MCF 10A (cell line): Measurements from ENCODE around the gene QSER1. TPM values are rescaled to one million over a fixed set of nuclear protein-coding genes. Genes with fewer than 3 reads are reported as not detected.
A peak's percentile ranks its signal among the peaks of the same experiment; 100 is the strongest.
"Not testable (repeated sequence)": the region's sequence is repeated elsewhere in the genome, so short reads cannot be mapped to it uniquely, and the experiment has no call there.

Source experiments
- BruUV-seq: library from RNA; stranded (reverse); fragments of 400-500 nt; replicated peaks from 2 replicates; lab custom pipeline; 2021; lab: Mats Ljungman, UMichigan
- CTCF ChIA-PET: fragments of 300-600 bp; sonication (Branson Sonifier 250); formaldehyde crosslinking; extraction: SDS; loops from one replicate; lab custom pipeline; 2021; ENCODE audit warnings: antibody characterized with exemption, inconsistent platforms; lab: Yijun Ruan, JAX
- POLR2A ChIA-PET: fragments of 300-600, 350-650 bp; sonication (Branson Sonifier 250); formaldehyde crosslinking; extraction: SDS; loops from one replicate; lab custom pipeline; 2020; ENCODE audit warnings: antibody characterized with exemption, inconsistent platforms; lab: Yijun Ruan, JAX
- DNase-seq: peaks from one replicate; pipeline ENCODE4 v3.0.0-alpha.2; 2018; ENCODE audit not compliant: unreplicated experiment
- H3K27ac Mint-ChIP-seq: one replicate; pipeline ENCODE4 v1.8.0; 2022; ENCODE audit warnings: mild to moderate bottlenecking, low read depth, mixed read lengths; ENCODE audit not compliant: unreplicated experiment
- H3K27me3 Mint-ChIP-seq: one replicate; pipeline ENCODE4 v1.8.0; 2022; ENCODE audit warnings: mixed read lengths; ENCODE audit not compliant: insufficient read depth, unreplicated experiment
- H3K36me3 Mint-ChIP-seq: one replicate; pipeline ENCODE4 v1.8.0; 2022; ENCODE audit warnings: mild to moderate bottlenecking, moderate library complexity, mixed read lengths; ENCODE audit not compliant: insufficient read depth, unreplicated experiment
- H3K4me1 Mint-ChIP-seq: one replicate; pipeline ENCODE4 v1.8.0; 2022; ENCODE audit warnings: mixed read lengths; ENCODE audit not compliant: insufficient read depth, unreplicated experiment
- H3K4me3 Mint-ChIP-seq: one replicate; pipeline ENCODE4 v1.8.0; 2022; ENCODE audit warnings: mild to moderate bottlenecking, moderate library complexity, mixed read lengths; ENCODE audit not compliant: unreplicated experiment
- H3K9me3 Mint-ChIP-seq: one replicate; pipeline ENCODE4 v1.8.0; 2022; ENCODE audit warnings: mixed read lengths; ENCODE audit not compliant: unreplicated experiment
- CTCF ChIP-seq: fragments of 200-600 bp; IDR thresholded peaks from one replicate; pipeline ENCODE4 v1.8.0; 2022; ENCODE audit warnings: antibody characterized with exemption, mild to moderate bottlenecking; ENCODE audit not compliant: unreplicated experiment
- intact Hi-C: fragments of 100-400 bp; cut with micrococcal nuclease; formaldehyde crosslinking; loops from 2 replicates; pipeline ENCODE4 v1.14.1; 2022
- total RNA-seq: library from RNA; stranded (reverse); gene quantifications from 2 replicates; pipeline ENCODE4 v1.2.3, GENCODE V29; 2022

Gene QSER1
- total RNA-seq, 1 experiment from 2014 or later, result 39.3 TPM

DNA sequence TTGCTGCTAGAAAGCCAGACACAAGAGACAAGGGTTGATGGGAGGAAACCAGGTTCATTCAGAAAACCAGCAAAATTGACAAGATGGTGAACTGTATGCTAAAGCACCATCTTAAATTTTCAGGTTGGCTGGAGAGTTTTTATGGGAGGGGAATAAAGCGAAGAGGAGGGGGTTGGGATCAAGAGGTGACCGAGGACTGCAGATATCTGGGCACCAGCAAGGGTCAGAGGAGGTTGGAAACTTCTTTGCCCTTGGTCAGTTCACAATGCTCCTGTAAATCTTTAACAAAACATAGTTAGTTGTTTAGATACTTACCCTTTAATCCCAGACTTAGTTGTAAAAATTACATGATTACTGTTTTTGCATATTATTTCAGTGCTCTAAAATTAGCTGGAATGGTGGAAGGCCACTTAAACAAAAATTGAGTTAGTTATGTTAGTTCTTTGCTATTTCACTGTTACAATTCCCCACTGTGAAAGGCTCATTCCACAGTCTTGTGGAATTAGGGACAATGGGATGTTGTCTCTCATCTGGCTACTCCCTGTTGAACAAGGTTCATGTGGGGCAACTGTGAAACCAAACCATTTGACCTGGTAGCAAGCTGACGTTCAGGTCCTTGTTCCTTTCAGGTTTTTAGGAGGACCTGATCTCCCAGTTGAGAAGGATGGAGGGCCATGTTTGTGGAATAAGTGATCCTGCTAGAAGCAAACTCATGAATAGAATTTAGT is 30.6 kb upstream of the QSER1 start:
- H3K4me3 Mint-ChIP-seq, result no peak overlapping the region
- no peak for DNase-seq
- CTCF ChIA-PET, result no interaction called here
- H3K27me3 Mint-ChIP-seq, result no peaks in the 10 kb centered on the region
- TF ChIP-seq CTCF, result no peak
- intact Hi-C loops, result no loop called here
- POLR2A ChIA-PET, result no interaction called here
- H3K36me3 Mint-ChIP-seq, result no peaks in the 10 kb centered on the region
- no peak overlapping the region for H3K27ac Mint-ChIP-seq
- BruUV-seq, result no TSS peak
- no peaks in the 10 kb centered on the region for H3K4me1 Mint-ChIP-seq
- no peaks in the 10 kb centered on the region for H3K9me3 Mint-ChIP-seq

DNA sequence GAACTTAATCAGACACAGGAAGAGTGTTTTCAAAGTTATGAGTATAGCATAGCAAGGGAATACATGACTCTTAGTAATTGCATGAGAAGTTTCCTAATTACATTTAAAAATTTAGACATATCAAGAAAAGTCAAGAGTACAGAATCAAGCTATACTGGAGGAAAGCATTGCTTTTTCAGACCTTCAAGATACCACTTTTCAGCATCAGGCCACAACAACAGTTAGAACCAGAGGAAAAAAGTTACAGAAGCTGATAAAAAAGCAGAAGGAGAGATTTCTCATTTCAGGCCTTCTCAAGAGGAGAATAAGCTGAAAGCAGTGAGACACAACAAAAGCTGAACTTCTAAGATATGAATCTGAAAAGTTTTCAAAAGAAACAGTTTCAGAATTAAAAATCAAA is 28.1 kb upstream of the QSER1 start:
- Mint-ChIP-seq H3K27me3 (no peaks in the 10 kb centered on the region), H3K4me3 (no peak overlapping the region), H3K36me3 (no peaks in the 10 kb centered on the region), H3K27ac (no peak overlapping the region), H3K4me1 (no peaks in the 10 kb centered on the region), H3K9me3 (no peaks in the 10 kb centered on the region)
- DNase-seq, result no peak
- POLR2A ChIA-PET, result interaction anchor here (1.1 to 1.8 kb wide), 3 partner anchors 26 to 30 kb away, joined by 3 to 8 read pairs (median 3); no protein-coding TSS in a partner anchor
- intact Hi-C loops, result no loop called here
- TF ChIP-seq CTCF, result no peak
- CTCF ChIA-PET, result interaction anchor here (0.6 kb wide), 1 partner anchor 14 kb away, joined by 3 read pairs; no protein-coding TSS in a partner anchor
- no TSS peak for BruUV-seq

- H3K27ac Mint-ChIP-seq, intact Hi-C loops, POLR2A ChIA-PET, BruUV-seq, H3K9me3 Mint-ChIP-seq, H3K36me3 Mint-ChIP-seq, H3K27me3 Mint-ChIP-seq, H3K4me1 Mint-ChIP-seq, H3K4me3 Mint-ChIP-seq, DNase-seq: not testable (repeated sequence)
- CTCF ChIA-PET, result interaction anchor here (0.6 kb wide), 2 partner anchors 417 to 1956 kb away, joined by 3 to 4 read pairs; no protein-coding TSS in a partner anchor
These were observed 23.9 kb upstream of the QSER1 start for GRCh38 chr11:32868752-32869151.

DNA sequence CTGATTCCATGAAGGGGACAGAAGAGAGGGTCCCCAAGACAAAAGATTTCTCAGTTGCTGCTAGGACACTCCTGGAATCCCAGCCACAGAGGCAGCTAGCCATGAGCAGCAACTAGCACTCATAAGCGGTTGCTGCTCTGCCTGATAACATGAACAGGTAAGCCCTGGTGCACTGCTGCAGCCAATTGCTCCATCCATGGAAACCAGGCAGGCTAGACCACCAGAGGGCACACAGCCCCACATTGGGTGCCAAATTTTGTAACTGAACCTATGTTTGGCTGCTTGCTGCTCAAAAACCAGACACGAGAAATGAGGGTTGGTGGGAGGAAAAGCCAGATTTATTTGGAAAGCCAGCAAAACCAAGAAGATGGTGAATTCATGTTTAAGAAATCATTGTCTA is 21.9 kb upstream of the QSER1 start:
- DNase-seq, result peak; percentile 38
- CTCF ChIA-PET, result interaction anchor here (0.6 kb wide), 1 partner anchor 1507 kb away, joined by 4 read pairs; no protein-coding TSS in a partner anchor
- Mint-ChIP-seq H3K9me3 (no peaks in the 10 kb centered on the region), H3K27me3 (no peaks in the 10 kb centered on the region), H3K27ac (no peak overlapping the region), H3K4me1 (no peaks in the 10 kb centered on the region), H3K36me3 (no peaks in the 10 kb centered on the region), H3K4me3 (no peak overlapping the region)
- intact Hi-C loops, result no loop called here
- POLR2A ChIA-PET, result no interaction called here
- no TSS peak for BruUV-seq
- TF ChIP-seq CTCF, result no peak
